GM12891 (cell line): ENCODE results near the gene CACNB4.

Source experiments
- PAX5 ChIP-seq: IDR thresholded peaks from 2 replicates; pipeline ENCODE4 v1.6.1; 2011; ENCODE audit warnings: low read length, moderate library complexity, mild to moderate bottlenecking; ENCODE audit not compliant: insufficient read depth, severe bottlenecking
- POLR2A ChIP-seq: IDR thresholded peaks from 2 replicates; pipeline ENCODE4 v1.6.1; 2011; ENCODE audit warnings: low read depth, low read length, control low read depth
- POLR2AphosphoS5 ChIP-seq: IDR thresholded peaks from 2 replicates; pipeline ENCODE4 v1.6.1; 2011; ENCODE audit warnings: low read depth, low read length, control low read depth
- POU2F2 ChIP-seq: IDR thresholded peaks from 2 replicates; pipeline ENCODE4 v1.6.1; 2011; ENCODE audit warnings: low read depth, mild to moderate bottlenecking, control low read depth, low read length, moderate library complexity
- SPI1 ChIP-seq: IDR thresholded peaks from 2 replicates; pipeline ENCODE4 v1.6.1; 2011; ENCODE audit warnings: low read depth, low read length, control low read depth
- TAF1 ChIP-seq: IDR thresholded peaks from 2 replicates; pipeline ENCODE4 v1.6.1; 2011; ENCODE audit warnings: low read depth, low read length, control low read depth

DNA sequence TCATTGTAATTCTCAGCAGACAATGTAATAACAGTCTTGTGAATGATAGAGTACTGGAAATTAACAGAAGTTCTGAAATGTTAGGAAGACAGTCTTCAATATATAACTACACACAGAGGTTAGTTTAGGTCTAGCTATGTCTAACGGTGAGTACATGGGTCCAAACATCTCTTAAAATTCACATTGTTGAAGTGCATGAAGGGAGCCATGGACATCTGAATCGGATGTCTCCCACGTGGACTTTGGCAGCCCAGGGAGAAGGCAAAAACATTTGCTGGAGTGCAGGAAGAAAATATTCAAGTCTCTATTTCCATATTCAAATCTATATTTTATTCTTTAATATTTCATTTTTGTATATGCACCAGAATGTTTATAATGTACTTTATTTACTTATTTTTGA lies 34.8 kb downstream of the CACNB4 start:
- TF ChIP-seq POLR2A (no peak), POLR2AphosphoS5 (no peak), SPI1 (no peak), TAF1 (no peak), POU2F2 (no peak), PAX5 (no peak)
